Lower leg skin (tissue), 4 donors: ENCODE measurements around the gene ADAM19. TPM values are rescaled to one million over a fixed set of nuclear protein-coding genes. Genes with fewer than 3 reads are reported as not detected.

Experiments
- DNase-seq, 2 donors: peaks; one replicate each; pipeline ENCODE4 v3.0.0-alpha.2; 2019; ENCODE audit warnings: low spot score in 2 of 2
- H3K4me3 ChIP-seq: fragments of 200-600 bp; sonication (generic); 2 replicates; pipeline ENCODE4 v1.5.1; 2017; ENCODE audit warnings: mild to moderate bottlenecking, low read depth; ENCODE audit not compliant: poor library complexity, severe bottlenecking
- POLR2A ChIP-seq, 2 donors: fragments of 450-650 bp; IDR thresholded peaks; one replicate each; pipeline ENCODE4 v1.6.1; 2016 to 2017; ENCODE audit warnings: antibody characterized with exemption in 2 of 2, mild to moderate bottlenecking in 1 of 2, moderate library complexity in 1 of 2
- WGBS, 2 donors: methylation state at CpG; one replicate each; pipeline ENCODE4 v1.1.5; 2018; 5-methylcytosine and 5-hydroxymethylcytosine counted together
- intact Hi-C: fragments of 100-400 bp; cut with DNase I; formaldehyde crosslinking; loops from one replicate; pipeline ENCODE4 v1.15.0; 2023; ENCODE audit warnings: low total_unique reads
- total RNA-seq, 4 donors: library from RNA; depleted of rRNA; stranded (reverse); fragments of >200 nt; gene quantifications; one replicate each; pipeline ENCODE4 v1.1.0, GENCODE V29; 2016
- TF ChIP-seq, protein P1 (sequence below), 3 donors: fragments of 450-650 bp; IDR thresholded peaks; one replicate each; pipeline ENCODE4 v1.5.1; 2016; ENCODE audit warnings: antibody characterized with exemption in 3 of 3, mild to moderate bottlenecking in 3 of 3, moderate library complexity in 2 of 3

Gene ADAM19
- total RNA-seq, 4 donors from 2014 or later: 0.68 to 1.7 (median 1.0) TPM

DNA sequence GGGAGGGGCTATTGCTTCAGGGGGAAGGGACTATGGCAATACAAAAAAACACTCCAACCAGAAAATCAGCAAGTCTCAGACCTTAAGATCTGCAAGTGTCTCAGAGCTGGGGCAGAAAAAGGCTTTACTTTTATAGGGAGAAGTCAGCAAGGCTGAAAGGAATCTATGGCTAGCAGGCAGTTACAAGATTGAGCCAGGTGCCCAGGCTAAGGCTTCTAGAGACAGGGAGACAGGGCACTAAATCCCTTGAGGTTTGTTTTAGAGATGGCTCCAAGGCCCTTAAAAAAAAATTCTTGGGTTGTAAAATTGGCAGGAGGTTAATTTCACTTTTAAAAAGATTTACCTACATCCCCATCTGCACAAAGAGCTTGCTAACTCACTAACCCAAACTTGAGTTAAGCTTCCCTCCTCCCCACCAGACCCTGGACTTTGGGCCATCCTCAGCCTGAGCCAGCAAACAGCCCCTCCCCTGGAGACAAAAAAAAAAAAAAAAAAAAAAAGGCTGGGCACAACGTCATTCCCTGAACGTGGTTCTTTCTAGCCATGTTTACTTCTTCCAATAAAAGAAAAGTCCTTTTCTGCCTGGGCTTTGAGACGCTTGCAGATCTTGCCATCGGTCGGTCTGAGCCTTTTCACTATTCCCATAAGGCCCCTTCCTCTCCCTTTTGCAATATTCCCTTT, 97.6 kb downstream of the ADAM19 start:
- 56 to 60% methylated on average over 5 of the region's 5 CpGs for WGBS, 2 donors
- no peak overlapping the region for H3K4me3 ChIP-seq
- intact Hi-C loops: loop anchor here (5.0 to 10.0 kb wide), 2 partner anchors 46 to 153 kb away; no protein-coding TSS in a partner anchor
- DNase-seq: no peak
- TF ChIP-seq, protein P1, sequence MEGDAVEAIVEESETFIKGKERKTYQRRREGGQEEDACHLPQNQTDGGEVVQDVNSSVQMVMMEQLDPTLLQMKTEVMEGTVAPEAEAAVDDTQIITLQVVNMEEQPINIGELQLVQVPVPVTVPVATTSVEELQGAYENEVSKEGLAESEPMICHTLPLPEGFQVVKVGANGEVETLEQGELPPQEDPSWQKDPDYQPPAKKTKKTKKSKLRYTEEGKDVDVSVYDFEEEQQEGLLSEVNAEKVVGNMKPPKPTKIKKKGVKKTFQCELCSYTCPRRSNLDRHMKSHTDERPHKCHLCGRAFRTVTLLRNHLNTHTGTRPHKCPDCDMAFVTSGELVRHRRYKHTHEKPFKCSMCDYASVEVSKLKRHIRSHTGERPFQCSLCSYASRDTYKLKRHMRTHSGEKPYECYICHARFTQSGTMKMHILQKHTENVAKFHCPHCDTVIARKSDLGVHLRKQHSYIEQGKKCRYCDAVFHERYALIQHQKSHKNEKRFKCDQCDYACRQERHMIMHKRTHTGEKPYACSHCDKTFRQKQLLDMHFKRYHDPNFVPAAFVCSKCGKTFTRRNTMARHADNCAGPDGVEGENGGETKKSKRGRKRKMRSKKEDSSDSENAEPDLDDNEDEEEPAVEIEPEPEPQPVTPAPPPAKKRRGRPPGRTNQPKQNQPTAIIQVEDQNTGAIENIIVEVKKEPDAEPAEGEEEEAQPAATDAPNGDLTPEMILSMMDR (IDR thresholded peaks at IDR 0.05): no peak
- no peak for TF ChIP-seq POLR2A (IDR thresholded peaks at IDR 0.05)

DNA sequence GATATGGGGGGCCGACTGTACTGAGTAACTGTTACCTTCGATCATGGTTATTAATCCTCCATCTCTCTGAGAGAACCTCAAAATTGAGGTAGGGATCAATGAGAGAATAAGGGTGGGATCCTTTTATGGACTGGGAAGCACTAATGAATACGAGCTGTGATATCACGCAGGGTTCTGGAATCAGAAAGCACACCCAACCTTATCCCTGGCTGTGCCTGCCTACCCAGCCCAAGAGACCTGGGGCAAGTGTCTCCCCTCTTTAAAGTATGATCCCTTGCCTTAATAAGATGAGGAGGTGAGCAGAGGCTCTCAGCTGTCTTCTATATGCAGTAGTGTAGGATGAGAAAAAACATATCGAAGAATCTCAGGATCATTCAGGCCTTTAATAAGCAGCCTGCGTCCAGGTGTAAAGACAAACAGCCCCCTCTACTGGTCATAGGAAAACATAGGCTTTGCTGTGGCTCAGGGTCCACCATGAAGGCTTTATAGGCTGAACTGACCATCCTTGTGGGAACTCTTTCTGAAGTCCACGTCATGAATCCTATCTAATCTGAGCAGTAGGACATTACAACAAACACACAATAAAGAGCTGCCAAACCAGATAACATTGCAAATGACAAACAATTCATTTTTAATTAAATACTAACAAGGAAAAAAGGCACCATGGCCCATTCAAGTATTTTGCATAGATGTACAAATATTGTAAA, 98.7 kb downstream of the ADAM19 start:
- 56 to 70% methylated on average over 7 of the region's 7 CpGs for WGBS, 2 donors
- TF ChIP-seq POLR2A (IDR thresholded peaks at IDR 0.05): no peak
- TF ChIP-seq, protein P1 (IDR thresholded peaks at IDR 0.05): no peak
- intact Hi-C loops: loop anchor here (5.0 to 10.0 kb wide), 2 partner anchors 45 to 152 kb away; no protein-coding TSS in a partner anchor
- H3K4me3 ChIP-seq: no peak overlapping the region
- DNase-seq: peak in 1 of 2 donors; percentile 37

DNA sequence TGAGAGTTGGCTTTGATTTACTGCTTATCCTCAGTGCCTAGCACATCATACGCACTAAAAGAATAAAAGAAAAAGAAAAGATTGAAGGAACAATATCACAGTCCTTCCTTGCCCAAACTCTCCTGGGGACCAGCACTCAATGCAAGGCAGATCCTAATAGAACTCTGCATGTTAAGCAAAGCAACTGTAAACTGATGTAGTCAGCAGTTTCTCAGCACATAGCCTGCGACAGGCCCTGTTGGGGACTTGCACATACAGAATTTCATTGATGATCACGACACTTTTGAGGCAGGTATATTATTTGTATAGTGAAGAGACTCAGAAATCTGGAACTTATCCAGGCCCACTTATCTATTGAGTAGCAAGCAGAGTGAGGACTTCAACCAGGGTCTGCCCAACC, 100.1 kb downstream of the ADAM19 start:
- intact Hi-C loops: loop anchor here (5.0 to 10.0 kb wide), 2 partner anchors 43 to 151 kb away; no protein-coding TSS in a partner anchor
- no peak overlapping the region for H3K4me3 ChIP-seq
- no peak for DNase-seq
- WGBS, 2 donors: 82 to 91% methylated on average over 3 of the region's 3 CpGs
- TF ChIP-seq, protein P1 (IDR thresholded peaks at IDR 0.05): no peak
- no peak for TF ChIP-seq POLR2A (IDR thresholded peaks at IDR 0.05)

GRCh38 chr5:157473383-157474320, 101.9 kb downstream of the ADAM19 start:
- no peak for DNase-seq
- no peak overlapping the region for H3K4me3 ChIP-seq
- no peak for TF ChIP-seq POLR2A (IDR thresholded peaks at IDR 0.05)
- TF ChIP-seq, protein P1 (IDR thresholded peaks at IDR 0.05): no peak
- WGBS, 2 donors: 75 to 76% methylated on average over 7 of the region's 7 CpGs
- intact Hi-C loops: loop anchor here (10.0 kb wide), 1 partner anchor 149 kb away; no protein-coding TSS in a partner anchor

- TF ChIP-seq, protein P1 (IDR thresholded peaks at IDR 0.05): no peak
- TF ChIP-seq POLR2A (IDR thresholded peaks at IDR 0.05): no peak
- WGBS, 2 donors: 100% methylated on average over 1 of the region's 1 CpG
- no peak overlapping the region for H3K4me3 ChIP-seq
- no peak for DNase-seq
- intact Hi-C loops: loop anchor here (10.0 kb wide), 1 partner anchor 147 kb away; no protein-coding TSS in a partner anchor
Observed at GRCh38 chr5:157471709-157472108, 103.9 kb downstream of the ADAM19 start.
